Hepatic stellate cell (primary cell): ENCODE data around the gene INPP5A.

Experiments used
- DNase-seq: peaks from one replicate; pipeline ENCODE4 v3.0.0; 2011; ENCODE audit warnings: low spot score

The INPP5A gene

GRCh38 chr10:132612571-132613504 lies 75.3 kb downstream of the INPP5A start:
- DNase-seq, result no peak

- DNase-seq, result no peak
Observed at GRCh38 chr10:132613566-132614348, 76.2 kb downstream of the INPP5A start.

- no peak for DNase-seq
Observed at GRCh38 chr10:132614431-132615340, 77.1 kb downstream of the INPP5A start.

- no peak for DNase-seq
Observed at GRCh38 chr10:132615341-132616169, 78.0 kb downstream of the INPP5A start.

- DNase-seq, result no peak
Observed at GRCh38 chr10:132616170-132616995, 78.8 kb downstream of the INPP5A start.

GRCh38 chr10:132616996-132617736 lies 79.6 kb downstream of the INPP5A start:
- DNase-seq, result no peak

- no peak for DNase-seq
Observed at GRCh38 chr10:132617737-132618052, 80.1 kb downstream of the INPP5A start.

- peak; percentile 62 for DNase-seq
Observed at GRCh38 chr10:132618158-132618919, 80.8 kb downstream of the INPP5A start.

- DNase-seq, result no peak
Observed at GRCh38 chr10:132619927-132620326, 82.3 kb downstream of the INPP5A start.

GRCh38 chr10:132624061-132624846 lies 86.7 kb downstream of the INPP5A start:
- no peak for DNase-seq

GRCh38 chr10:132624847-132625471 lies 87.4 kb downstream of the INPP5A start:
- peak; percentile 54 for DNase-seq

- DNase-seq, result no peak
Observed at GRCh38 chr10:132626019-132626760, 88.6 kb downstream of the INPP5A start.

- DNase-seq, result no peak
Observed at GRCh38 chr10:132626761-132627665, 89.4 kb downstream of the INPP5A start.

- DNase-seq, result peak; percentile 84
Observed at GRCh38 chr10:132627666-132628531, 90.3 kb downstream of the INPP5A start.
